Right atrium auricular region (tissue), 2 donors: ENCODE measurements around the gene DISC1. TPM values are rescaled to one million over a fixed set of nuclear protein-coding genes. Genes with fewer than 3 reads are reported as not detected.

Experiments used
- DNase-seq: peaks from one replicate; pipeline ENCODE4 v3.0.0-alpha.2; 2019; ENCODE audit warnings: low spot score
- H3K27ac ChIP-seq, 2 donors: fragments of 200-600 bp; sonication (generic); 1 replicate in 1 of 2; 2 replicates in 1 of 2; pipeline ENCODE4 v1.5.1; 2016 to 2019
- H3K27me3 ChIP-seq, 2 donors: fragments of 200-600 bp; sonication (generic); one replicate each; pipeline versions ENCODE4 v1.5.1 to v1.6.0; 2017 to 2019
- H3K36me3 ChIP-seq: fragments of 200-600 bp; sonication (generic); one replicate; pipeline ENCODE4 v1.5.1; 2016
- H3K4me1 ChIP-seq, 2 donors: fragments of 200-600 bp; sonication (generic); one replicate each; pipeline versions ENCODE4 v1.5.1 to v1.6.0; 2017 to 2019
- H3K4me3 ChIP-seq, 2 donors: fragments of 200-600 bp; sonication (generic); 1 replicate in 1 of 2; 2 replicates in 1 of 2; pipeline ENCODE4 v1.5.1; 2017 to 2019; ENCODE audit warnings: mild to moderate bottlenecking in 1 of 2, moderate library complexity in 1 of 2
- H3K9me3 ChIP-seq, 2 donors: fragments of 200-600 bp; sonication (generic); one replicate each; pipeline ENCODE4 v1.5.1; 2019
- CTCF ChIP-seq, 2 donors: fragments of 200-600 bp; sonication (generic); IDR thresholded peaks; one replicate each; pipeline ENCODE4 v1.5.1; 2019; ENCODE audit warnings: antibody characterized with exemption in 2 of 2
- total RNA-seq, 2 donors: library from RNA; depleted of rRNA; stranded (reverse); fragments of >200 nt; gene quantifications; one replicate each; pipeline ENCODE4 v1.1.0, GENCODE V29; 2016

Gene DISC1
- total RNA-seq, result 1 to 10 TPM; 1.8 to 5.3 TPM

- Histone ChIP-seq H3K9me3 (no peaks in the 10 kb centered on the region), H3K27me3 (no peaks in the 10 kb centered on the region), H3K4me1 (peaks cover 0 to 22% of the 10 kb centered on the region in 2 donors), H3K36me3 (no peaks in the 10 kb centered on the region), H3K27ac (peak within 1 kb of the TSS; percentile 87 to 92), H3K4me3 (peak within 1 kb of the TSS; percentile 47 to 81)
- peak; percentile 95 for DNase-seq
- TF ChIP-seq CTCF (IDR thresholded peaks at IDR 0.05), result no peak
Observed at GRCh38 chr1:231626535-231626950, at the start of gene DISC1. DISC1 (plus strand) TSS chr1:231626790; CDS start chr1:231626868, 78 bp downstream.

DNA sequence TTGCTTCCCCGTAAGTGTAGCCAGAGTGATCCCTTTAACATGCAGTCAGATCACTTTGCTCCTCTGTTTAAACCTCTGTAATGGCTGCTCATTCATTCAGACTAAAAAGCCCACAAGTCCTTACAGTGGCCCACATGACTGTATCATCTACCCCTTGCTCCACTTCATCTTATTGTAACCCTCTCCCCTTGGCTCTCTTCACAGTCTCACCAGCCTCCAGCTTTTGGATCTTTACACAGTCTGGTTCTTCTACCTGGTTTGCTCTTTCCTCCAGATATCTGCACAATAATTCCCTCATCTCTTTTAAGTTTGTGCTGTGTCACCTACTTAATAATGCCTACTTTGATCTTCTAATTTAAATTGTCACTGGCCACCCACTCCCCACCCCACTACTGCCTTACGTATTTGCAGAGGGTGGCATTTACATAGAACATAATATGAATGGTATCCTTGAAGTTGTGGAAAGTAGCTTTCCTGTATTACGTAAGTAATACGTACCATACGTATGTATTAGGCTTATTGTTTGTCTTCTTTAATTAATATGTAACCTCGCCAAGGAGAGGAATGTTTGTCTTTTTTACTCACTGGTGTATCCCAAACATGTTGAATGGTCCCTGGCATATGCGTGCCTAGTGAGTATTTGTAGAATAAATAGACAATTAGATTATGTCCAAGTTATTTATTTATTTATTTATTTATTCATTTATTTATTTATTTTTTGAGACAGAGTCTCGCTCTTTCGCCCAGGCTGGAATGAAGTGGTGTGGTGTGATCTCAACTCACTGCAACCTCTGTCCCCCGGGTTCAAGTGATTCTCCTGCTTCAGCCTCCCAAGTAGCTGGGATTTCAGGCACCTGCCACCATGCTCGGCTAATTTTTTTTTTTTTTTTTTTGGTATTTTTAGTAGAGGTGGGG, 49.5 kb upstream of the DISC1 start:
- no peaks in the 10 kb centered on the region for H3K36me3 ChIP-seq
- no peak for DNase-seq
- TF ChIP-seq CTCF (IDR thresholded peaks at IDR 0.05), result no peak
- H3K4me1 ChIP-seq, result no peaks in the 10 kb centered on the region
- H3K27ac ChIP-seq, result no peak overlapping the region
- no peaks in the 10 kb centered on the region for H3K27me3 ChIP-seq
- no peak overlapping the region for H3K4me3 ChIP-seq
- no peaks in the 10 kb centered on the region for H3K9me3 ChIP-seq

- no peaks in the 10 kb centered on the region for H3K9me3 ChIP-seq
- H3K27me3 ChIP-seq, result no peaks in the 10 kb centered on the region
- no peak for DNase-seq
- H3K4me1 ChIP-seq, result no peaks in the 10 kb centered on the region
- no peaks in the 10 kb centered on the region for H3K36me3 ChIP-seq
- H3K4me3 ChIP-seq, result no peak overlapping the region
- H3K27ac ChIP-seq, result no peak overlapping the region
- TF ChIP-seq CTCF (IDR thresholded peaks at IDR 0.05), result no peak
Observed at GRCh38 chr1:231580874-231581273, 45.7 kb upstream of the DISC1 start.

- Histone ChIP-seq H3K9me3 (no peaks in the 10 kb centered on the region), H3K27ac (no peak overlapping the region), H3K27me3 (no peaks in the 10 kb centered on the region), H3K4me3 (no peak overlapping the region), H3K4me1 (no peaks in the 10 kb centered on the region), H3K36me3 (no peaks in the 10 kb centered on the region)
- no peak for TF ChIP-seq CTCF (IDR thresholded peaks at IDR 0.05)
- DNase-seq, result no peak
Observed at GRCh38 chr1:231581859-231582258, 44.7 kb upstream of the DISC1 start.

DNA sequence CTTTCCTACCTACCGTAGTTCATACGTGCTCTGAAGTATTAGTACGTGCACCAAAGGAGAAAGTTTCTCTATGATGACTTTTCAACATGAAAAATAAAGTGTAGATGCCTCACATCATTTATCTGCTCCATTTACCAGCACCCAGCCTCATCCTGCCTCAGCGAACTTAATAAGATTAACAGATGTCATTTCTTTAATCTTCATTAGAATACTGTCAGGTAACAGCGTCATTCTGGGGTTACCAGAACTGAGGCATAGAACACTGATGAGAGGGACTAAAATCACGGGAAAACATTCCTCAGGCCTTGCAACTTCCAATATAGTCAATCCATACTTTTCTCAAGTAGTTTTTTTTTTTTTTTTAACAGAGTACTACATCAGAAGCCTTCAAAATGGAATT, 43.2 kb upstream of the DISC1 start:
- H3K27me3 ChIP-seq, result no peaks in the 10 kb centered on the region
- TF ChIP-seq CTCF (IDR thresholded peaks at IDR 0.05), result no peak
- no peaks in the 10 kb centered on the region for H3K4me1 ChIP-seq
- H3K9me3 ChIP-seq, result no peaks in the 10 kb centered on the region
- no peak overlapping the region for H3K27ac ChIP-seq
- DNase-seq, result no peak
- no peaks in the 10 kb centered on the region for H3K36me3 ChIP-seq
- H3K4me3 ChIP-seq, result no peak overlapping the region
